H1 (cell line): ENCODE measurements around the gene ACTR1A. TPM values are rescaled to one million over a fixed set of nuclear protein-coding genes. Genes with fewer than 3 reads are reported as not detected.

Source experiments
- CTCF ChIA-PET: fragments of 300-600 bp; sonication (Branson Sonifier 250); formaldehyde crosslinking; loops from one replicate; lab custom pipeline; 2021; ENCODE audit not compliant: partially characterized antibody; lab: Charles Lee
- POLR2A ChIA-PET: fragments of 300-600 bp; sonication (Branson Sonifier 250); formaldehyde crosslinking; loops from one replicate; lab custom pipeline; 2021; ENCODE audit warnings: inconsistent platforms; ENCODE audit not compliant: partially characterized antibody; lab: Charles Lee
- DNase-seq, 2 experiments: peaks; one replicate each; pipeline versions ENCODE4 v3.0.0 to v3.0.0-alpha.2; 2010 to 2022; ENCODE audit warnings: low spot score in 2 of 2, low read depth in 1 of 2, mixed read lengths in 1 of 2
- FAIRE-seq: peaks from 2 replicates; lab custom pipeline; 2011; peaks lifted over from hg19 to GRCh38; lab: Jason Lieb, UNC
- H2AFZ ChIP-seq: 2 replicates; pipeline ENCODE4 v1.8.1; 2012; ENCODE audit warnings: low read length, inconsistent platforms
- H2AK5ac ChIP-seq: 2 replicates; pipeline ENCODE4 v1.6.1; 2013; ENCODE audit warnings: low read depth, low read length
- H2BK120ac ChIP-seq: replicated peaks from 2 replicates; pipeline ENCODE3; 2013; ENCODE audit warnings: low read depth, low read length, inconsistent platforms
- H2BK12ac ChIP-seq: 2 replicates; pipeline ENCODE4 v1.6.1; 2013; ENCODE audit warnings: low read depth, low read length
- H2BK15ac ChIP-seq: 2 replicates; pipeline ENCODE4 v1.6.1; 2013; ENCODE audit warnings: low read length
- H2BK20ac ChIP-seq: 2 replicates; pipeline ENCODE4 v1.6.1; 2013; ENCODE audit warnings: low read length
- H2BK5ac ChIP-seq: 2 replicates; pipeline ENCODE4 v1.6.1; 2013; ENCODE audit warnings: low read depth, low read length
- H3K14ac ChIP-seq: 2 replicates; pipeline ENCODE4 v1.6.1; 2013; ENCODE audit warnings: inconsistent platforms; ENCODE audit not compliant: insufficient read length
- H3K18ac ChIP-seq: 2 replicates; pipeline ENCODE4 v1.6.1; 2013; ENCODE audit warnings: low read length; ENCODE audit errors: extremely low read depth
- H3K23ac ChIP-seq: 2 replicates; pipeline ENCODE4 v1.6.1; 2013; ENCODE audit warnings: inconsistent platforms; ENCODE audit not compliant: insufficient read length
- H3K23me2 ChIP-seq: 2 replicates; pipeline ENCODE4 v1.6.1; 2013; ENCODE audit warnings: low read depth, low read length
- H3K27ac ChIP-seq: 2 replicates; pipeline ENCODE4 v1.6.1; 2011; ENCODE audit warnings: low read depth, low read length, inconsistent platforms
- H3K27me3 ChIP-seq, 4 experiments: replicated peaks in 1 of 4; 1 replicate in 1 of 4; 2 replicates in 3 of 4; pipeline versions ENCODE4 v1.6.1 to v1.8.1; 2011 to 2013; ENCODE audit warnings: low read length in 3 of 4, mild to moderate bottlenecking in 3 of 4, inconsistent platforms in 2 of 4, mixed read lengths in 2 of 4, moderate library complexity in 1 of 4; ENCODE audit not compliant: control insufficient read depth in 3 of 4, insufficient read depth in 3 of 4; ENCODE audit errors: extremely low read depth in 1 of 4
- H3K36me3 ChIP-seq, 4 experiments: 2 replicates each; pipeline versions ENCODE4 v1.6.1 to v1.8.1; 2011 to 2013; ENCODE audit warnings: mild to moderate bottlenecking in 4 of 4, low read length in 3 of 4, moderate library complexity in 2 of 4, control low read depth in 1 of 4, inconsistent platforms in 1 of 4; ENCODE audit not compliant: insufficient read depth in 4 of 4, control insufficient read depth in 2 of 4
- H3K4ac ChIP-seq: replicated peaks from 2 replicates; pipeline ENCODE3; 2013; ENCODE audit warnings: low read length, low read depth, mixed read lengths, inconsistent platforms; ENCODE audit not compliant: insufficient read length
- H3K4me1 ChIP-seq, 4 experiments: replicated peaks in 1 of 4; 1 replicate in 1 of 4; 2 replicates in 3 of 4; pipeline versions ENCODE4 v1.6.1 to v1.8.1; 2011 to 2013; ENCODE audit warnings: low read length in 3 of 4, inconsistent platforms in 2 of 4, mixed read lengths in 1 of 4; ENCODE audit not compliant: insufficient read depth in 4 of 4, control insufficient read depth in 3 of 4
- H3K4me2 ChIP-seq, 2 experiments: 2 replicates each; pipeline versions ENCODE4 v1.6.1 to v1.8.1; 2011 to 2013; ENCODE audit warnings: low read depth in 2 of 2, low read length in 2 of 2, control low read depth in 1 of 2, inconsistent platforms in 1 of 2, mild to moderate bottlenecking in 1 of 2; ENCODE audit not compliant: insufficient read depth in 1 of 2
- H3K4me3 ChIP-seq, 4 experiments: fragments of 200-600, 300-600 bp in 1 of 4; sonication (generic), shearing (Covaris generic), sonication (Bioruptor Twin) in 1 of 4; 2 replicates each; pipeline versions ENCODE4 v1.5.1 to v1.8.1; 2011 to 2016; ENCODE audit warnings: low read length in 4 of 4, low read depth in 3 of 4, control low read depth in 2 of 4, inconsistent platforms in 2 of 4, mild to moderate bottlenecking in 2 of 4, mixed read lengths in 1 of 4, moderate library complexity in 1 of 4; ENCODE audit not compliant: insufficient read depth in 2 of 4; ENCODE audit errors: extremely low read depth in 1 of 4
- H3K56ac ChIP-seq: replicated peaks from 2 replicates; pipeline ENCODE3; 2013; ENCODE audit warnings: low read depth, mild to moderate bottlenecking, mixed read lengths, low read length, inconsistent platforms; ENCODE audit not compliant: insufficient read length
- H3K79me1 ChIP-seq: 2 replicates; pipeline ENCODE4 v1.6.1; 2013; ENCODE audit warnings: low read depth, low read length, control low read depth
- H3K79me2 ChIP-seq, 2 experiments: 2 replicates each; pipeline versions ENCODE4 v1.6.1 to v1.8.1; 2012 to 2013; ENCODE audit warnings: low read length in 2 of 2, mild to moderate bottlenecking in 2 of 2, inconsistent platforms in 1 of 2; ENCODE audit not compliant: insufficient read depth in 2 of 2, control insufficient read depth in 1 of 2
- H3K9ac ChIP-seq, 4 experiments: replicated peaks in 1 of 4; 1 replicate in 1 of 4; 2 replicates in 3 of 4; pipeline versions ENCODE4 v1.6.1 to v1.8.1; 2011 to 2013; ENCODE audit warnings: low read depth in 3 of 4, low read length in 3 of 4, control low read depth in 2 of 4, mild to moderate bottlenecking in 2 of 4, moderate library complexity in 2 of 4, inconsistent platforms in 1 of 4; ENCODE audit errors: extremely low read depth in 1 of 4
- H3K9me3 ChIP-seq, 2 experiments: 2 replicates each; pipeline versions ENCODE4 v1.6.1 to v1.8.1; 2012 to 2013; ENCODE audit warnings: mild to moderate bottlenecking in 2 of 2, moderate library complexity in 2 of 2, control low read depth in 1 of 2, inconsistent platforms in 1 of 2, low read depth in 1 of 2, low read length in 1 of 2, mixed read lengths in 1 of 2; ENCODE audit not compliant: insufficient read depth in 2 of 2
- H4K20me1 ChIP-seq, 2 experiments: replicated peaks in 1 of 2; 2 replicates each; pipeline versions ENCODE3 to v1.8.1; 2011 to 2013; ENCODE audit warnings: inconsistent platforms in 2 of 2, low read length in 2 of 2, mild to moderate bottlenecking in 1 of 2; ENCODE audit not compliant: insufficient read depth in 2 of 2, control insufficient read depth in 1 of 2
- H4K5ac ChIP-seq: 2 replicates; pipeline ENCODE4 v1.6.1; 2013; ENCODE audit warnings: low read length, low read depth, mixed read lengths, inconsistent platforms; ENCODE audit not compliant: insufficient read length
- H4K8ac ChIP-seq: 2 replicates; pipeline ENCODE4 v1.8.0; 2013; ENCODE audit warnings: mild to moderate bottlenecking, moderate library complexity, low read length, inconsistent platforms; ENCODE audit not compliant: insufficient read depth; ENCODE audit errors: extremely low read depth
- H4K91ac ChIP-seq: replicated peaks from 2 replicates; pipeline ENCODE3; 2013; ENCODE audit warnings: low read length, mixed read lengths, inconsistent platforms; ENCODE audit not compliant: insufficient read length
- CHD2 ChIP-seq: IDR thresholded peaks from 2 replicates; pipeline ENCODE4 v1.6.1; 2012; ENCODE audit warnings: low read length, improper control_type of control experiment
- CTBP2 ChIP-seq: IDR thresholded peaks from 2 replicates; pipeline ENCODE4 v1.7.0; 2011; ENCODE audit warnings: borderline replicate concordance, mild to moderate bottlenecking, moderate library complexity, mixed read lengths, low read length; ENCODE audit not compliant: insufficient read depth, insufficient read length
- GTF2F1 ChIP-seq: IDR thresholded peaks from 2 replicates; pipeline ENCODE4 v1.6.1; 2012; ENCODE audit warnings: low read depth, low read length, improper control_type of control experiment, borderline replicate concordance
- PHF8 ChIP-seq: fragments of 200-600 bp; sonication (generic); conservative IDR thresholded peaks from 2 replicates; pipeline ENCODE4 v1.7.1; 2012; ENCODE audit warnings: low read depth, mild to moderate bottlenecking, inconsistent platforms, low read length, moderate library complexity
- RAD21 ChIP-seq, 2 experiments: IDR thresholded peaks in 1 of 2; conservative IDR thresholded peaks in 1 of 2; 2 replicates each; pipeline ENCODE4 v1.6.1; 2011; ENCODE audit warnings: low read depth in 2 of 2, low read length in 2 of 2, improper control_type of control experiment in 1 of 2, inconsistent platforms in 1 of 2, mild to moderate bottlenecking in 1 of 2, moderate library complexity in 1 of 2
- SIX5 ChIP-seq: IDR thresholded peaks from 2 replicates; pipeline ENCODE4 v1.6.1; 2011; ENCODE audit warnings: mild to moderate bottlenecking, low read depth, low read length
- TAF7 ChIP-seq: optimal IDR thresholded peaks from 2 replicates; pipeline ENCODE3; 2011; ENCODE audit warnings: low read depth, mild to moderate bottlenecking, inconsistent platforms, low read length, moderate library complexity, borderline replicate concordance
- YY1 ChIP-seq: IDR thresholded peaks from 2 replicates; pipeline ENCODE4 v1.6.1; 2011; ENCODE audit warnings: low read depth, mild to moderate bottlenecking, low read length
- WGBS, 2 experiments: shearing (Covaris generic) in 1 of 2; methylation state at CpG; one replicate each; pipeline versions ENCODE4 v1.1.6 to v1.1.7; 2013 to 2015; ENCODE audit warnings: low lambda C conversion rate in 2 of 2, mixed read lengths in 2 of 2, inconsistent platforms in 1 of 2, low coverage in 1 of 2, missing lambda C conversion rate in 1 of 2; ENCODE audit not compliant: insufficient replicate concordance in 2 of 2, insufficient coverage in 1 of 2, insufficient read length in 1 of 2; ENCODE audit errors: extremely low coverage in 1 of 2, missing lambda C conversion rate in 1 of 2; 5-methylcytosine and 5-hydroxymethylcytosine counted together
- polyA plus RNA-seq, 7 experiments: library from polyadenylated mRNA; depleted of rRNA in 3 of 7; stranded (reverse) in 5 of 7; unstranded in 2 of 7; fragments of >200 nt in 5 of 7; fragments of 200-250 nt in 2 of 7; gene quantifications; 1 replicate in 5 of 7; 2 replicates in 1 of 7; 4 replicates in 1 of 7; pipeline versions ENCODE4 v1.2.1 to v1.2.3, GENCODE V29; 2011 to 2013; ENCODE audit warnings: missing spikeins in 2 of 7, mixed read lengths in 2 of 7
- total RNA-seq: library from RNA; stranded (reverse); fragmentation: NEBNext Ultra II Directional; extraction: Animal tissue kit (Norgen Biotek cat#: 25700); gene quantifications from 2 replicates; pipeline ENCODE4 v1.2.1, GENCODE V29; 2021
- TF ChIP-seq, protein P1 (sequence below): IDR thresholded peaks from 2 replicates; pipeline ENCODE4 v1.6.1; 2012; ENCODE audit warnings: inconsistent platforms
- TF ChIP-seq, protein P2 (sequence below): IDR thresholded peaks from 2 replicates; pipeline ENCODE4 v1.6.1; 2011; ENCODE audit warnings: low read length, improper control_type of control experiment

Gene ACTR1A
- total and polyA plus RNA-seq, 2 of the 8 experiments (the other 6 are each of a cell fraction or from before 2014, with no cell fraction given), result 78.6 to 86.3 TPM

GRCh38 chr10:102476466-102477141 lies 25.9 kb downstream of the ACTR1A start:
- H3K36me3 ChIP-seq, result peaks cover 6 to 14% (median 10%) of the 10 kb centered on the region in 4 experiments; a peak in 6 of 8 replicates
- TF ChIP-seq, protein P1, sequence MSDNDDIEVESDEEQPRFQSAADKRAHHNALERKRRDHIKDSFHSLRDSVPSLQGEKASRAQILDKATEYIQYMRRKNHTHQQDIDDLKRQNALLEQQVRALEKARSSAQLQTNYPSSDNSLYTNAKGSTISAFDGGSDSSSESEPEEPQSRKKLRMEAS, result no peak
- TF ChIP-seq PHF8 (no peak), TAF7 (no peak), GTF2F1 (no peak), CHD2 (no peak), CTBP2 (no peak), RAD21 (IDR thresholded peaks at IDR 0.05 in 1 of 2, conservative IDR thresholded peaks at IDR 0.05 in 1 of 2; ENCODE audit: low read depth in 2 of 2, low read length in 2 of 2) (no peak), YY1 (no peak), SIX5 (no peak)
- TF ChIP-seq, protein P2, sequence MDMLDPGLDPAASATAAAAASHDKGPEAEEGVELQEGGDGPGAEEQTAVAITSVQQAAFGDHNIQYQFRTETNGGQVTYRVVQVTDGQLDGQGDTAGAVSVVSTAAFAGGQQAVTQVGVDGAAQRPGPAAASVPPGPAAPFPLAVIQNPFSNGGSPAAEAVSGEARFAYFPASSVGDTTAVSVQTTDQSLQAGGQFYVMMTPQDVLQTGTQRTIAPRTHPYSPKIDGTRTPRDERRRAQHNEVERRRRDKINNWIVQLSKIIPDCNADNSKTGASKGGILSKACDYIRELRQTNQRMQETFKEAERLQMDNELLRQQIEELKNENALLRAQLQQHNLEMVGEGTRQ, result no peak

More at GRCh38 chr10:102476466-102477141, 25.9 kb downstream of the ACTR1A start:
- H3K4me3 ChIP-seq, result no peak overlapping the region
- H3K18ac ChIP-seq, result no peak overlapping the region
- H3K23ac ChIP-seq, result no peak overlapping the region
- no peak overlapping the region for H2BK12ac ChIP-seq
- no peak overlapping the region for H3K4ac ChIP-seq
- H2BK120ac ChIP-seq, result no peak overlapping the region
- H3K79me2 ChIP-seq, result no peaks in the 10 kb centered on the region
- no peak for FAIRE-seq
- H4K8ac ChIP-seq, result no peak overlapping the region
- H3K56ac ChIP-seq, result no peak overlapping the region
- no peak for DNase-seq
- H4K91ac ChIP-seq, result no peak overlapping the region
- no peak overlapping the region for H2BK5ac ChIP-seq
- no peak overlapping the region for H2AK5ac ChIP-seq
- WGBS, 2 experiments, result 77% methylated on average over 9 of the region's 9 CpGs; no CpG with 5 or more reads in 1 of the 2 experiments
- H3K9ac ChIP-seq, result no peak overlapping the region
- no peaks in the 10 kb centered on the region for H3K23me2 ChIP-seq
- H4K5ac ChIP-seq, result no peak overlapping the region
- H3K79me1 ChIP-seq, result no peaks in the 10 kb centered on the region
- ChIA-PET POLR2A (interaction anchor here (1.0 to 1.5 kb wide), 2 partner anchors 25 to 45 kb away, joined by 3 read pairs; partner anchors contain the start of genes C10orf95 and CUEDC2), CTCF (interaction anchor here (0.7 to 1.7 kb wide), 18 partner anchors 9 to 253 kb away, joined by 3 to 6 read pairs (median 4); partner anchors contain the start of gene CUEDC2)
- no peaks in the 10 kb centered on the region for H3K4me1 ChIP-seq
- no peak overlapping the region for H2AFZ ChIP-seq
- H3K27ac ChIP-seq, result no peak overlapping the region
- H2BK20ac ChIP-seq, result no peak overlapping the region
- peaks cover 0 to 10% of the 10 kb centered on the region in 2 experiments for H4K20me1 ChIP-seq
- H3K27me3 ChIP-seq, result no peaks in the 10 kb centered on the region; a peak in 1 of 7 replicates
- H3K4me2 ChIP-seq, result no peak overlapping the region
- H3K9me3 ChIP-seq, result no peaks in the 10 kb centered on the region
- no peak overlapping the region for H3K14ac ChIP-seq
- no peak overlapping the region for H2BK15ac ChIP-seq
